Measurements from ENCODE around the gene IFRD2. TPM values are rescaled to one million over a fixed set of nuclear protein-coding genes. Genes with fewer than 3 reads are reported as not detected.

Gene IFRD2
- total and polyA plus RNA-seq, 4 experiments from 2014 or later: 58.6 to 84.7 (median 63.7) TPM

DNA sequence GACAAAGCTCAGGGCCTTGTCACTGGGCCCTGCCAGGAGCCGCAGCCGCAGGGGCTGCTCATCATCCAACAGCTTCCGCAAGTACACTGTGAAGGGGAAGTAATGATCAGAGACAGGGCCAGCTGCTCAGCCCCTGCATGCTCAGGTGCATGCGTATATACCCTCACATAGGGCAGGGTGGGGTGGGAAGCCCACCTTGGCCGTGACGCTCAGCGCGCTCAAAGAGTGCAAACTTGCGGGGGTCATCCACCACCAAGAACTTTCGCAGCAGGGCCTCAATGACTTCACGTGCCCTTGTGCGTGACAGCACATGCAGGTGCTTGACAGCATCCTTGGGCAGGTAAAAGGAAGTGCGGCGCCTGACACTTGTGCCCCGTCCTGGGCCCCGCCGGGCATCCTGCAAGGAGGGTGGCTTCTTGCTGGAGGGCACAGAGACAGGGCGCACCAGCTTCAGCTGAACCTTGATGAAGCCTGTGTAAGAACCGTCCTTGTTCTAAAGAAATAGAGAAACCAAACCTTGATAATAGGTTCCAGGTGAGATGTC lies 39.2 kb upstream of the IFRD2 start:
- no peak overlapping the region for H3K4me3 Mint-ChIP-seq
- H3K27ac ChIP-seq (ENCODE audit: low read depth, low read length): no peak overlapping the region
- no peaks in the 10 kb centered on the region for H3K27me3 ChIP-seq (ENCODE audit: insufficient read depth, low read length)
- intact Hi-C loops (cut with micrococcal nuclease): no loop called here
- peaks cover 55% of the 10 kb centered on the region for H3K4me1 ChIP-seq (ENCODE audit: insufficient read depth, low read length)
- peaks cover 4 to 42% of the 10 kb centered on the region in 2 donors for H3K36me3 Mint-ChIP-seq
- H3K4me1 Mint-ChIP-seq: peaks cover 27 to 61% (median 40%) of the 10 kb centered on the region in 4 donors
- H3K4me3 ChIP-seq (ENCODE audit: low read length in 2 of 2): no peak overlapping the region
- peaks cover 32% of the 10 kb centered on the region for H3K36me3 ChIP-seq (ENCODE audit: insufficient read depth, low read length)
- peaks cover 0 to 3% (median 0%) of the 10 kb centered on the region in 8 donors for H3K9me3 Mint-ChIP-seq
- ChIA-PET POLR2A (ENCODE audit: partially characterized antibody) (interaction anchor here (1.3 to 20.5 kb wide), 3 partner anchors 9 to 20 kb away, joined by 4 to 595 read pairs (median 27); partner anchors contain the start of genes CYB561D2, NPRL2, RASSF1 and TMEM115), CTCF (ENCODE audit: partially characterized antibody) (interaction anchor here (1.0 kb wide), 1 partner anchor 10 kb away, joined by 3 read pairs; no protein-coding TSS in a partner anchor)
- peak overlapping the region in 2 of 7 donors; percentile 22 to 44 for H3K27ac Mint-ChIP-seq
- H3K27me3 Mint-ChIP-seq: no peaks in the 10 kb centered on the region
- H3K9me3 ChIP-seq (ENCODE audit: control insufficient read depth in 1 of 2, low read length in 2 of 2): no peaks in the 10 kb centered on the region
- peak in 1 of 5 donors; percentile 18 for DNase-seq

DNA sequence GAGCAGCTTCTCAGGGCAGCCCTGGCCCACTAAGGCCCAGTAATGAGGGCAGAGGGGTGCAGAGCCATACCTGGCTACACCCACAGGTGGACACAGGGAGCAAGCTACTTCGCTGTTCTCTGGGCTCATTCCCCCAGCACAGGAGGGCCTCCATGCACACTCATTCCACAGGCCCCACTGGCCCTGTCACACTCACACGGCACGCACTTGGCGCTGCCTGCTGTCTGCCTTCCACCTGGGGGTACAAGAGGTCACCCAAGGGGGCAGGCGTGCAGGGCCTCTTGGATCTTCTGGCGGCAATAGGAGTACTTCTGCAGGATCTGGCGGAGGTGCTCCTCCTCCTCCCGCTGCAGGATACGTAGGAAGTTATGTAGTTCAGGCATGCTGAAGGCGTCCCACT lies 38.1 kb upstream of the IFRD2 start:
- Histone ChIP-seq H3K4me1 (ENCODE audit: insufficient read depth, low read length) (peaks cover 44% of the 10 kb centered on the region), H3K9me3 (ENCODE audit: control insufficient read depth in 1 of 2, low read length in 2 of 2) (no peaks in the 10 kb centered on the region), H3K36me3 (ENCODE audit: insufficient read depth, low read length) (peaks cover 42% of the 10 kb centered on the region), H3K4me3 (ENCODE audit: low read length in 2 of 2) (no peak overlapping the region), H3K27me3 (ENCODE audit: insufficient read depth, low read length) (no peaks in the 10 kb centered on the region), H3K27ac (ENCODE audit: low read depth, low read length) (no peak overlapping the region)
- Mint-ChIP-seq H3K4me1 (peaks cover 22 to 51% (median 32%) of the 10 kb centered on the region in 4 donors), H3K36me3 (peaks cover 4 to 47% of the 10 kb centered on the region in 2 donors), H3K27me3 (no peaks in the 10 kb centered on the region), H3K9me3 (peaks cover 0 to 3% (median 0%) of the 10 kb centered on the region in 8 donors), H3K27ac (peak overlapping the region in 1 of 7 donors; percentile 44), H3K4me3 (peak overlapping the region in 1 of 8 donors; percentile 15)
- intact Hi-C loops (cut with micrococcal nuclease): no loop called here
- CTCF ChIA-PET (ENCODE audit: partially characterized antibody): interaction anchor here (0.9 kb wide), 1 partner anchor 17 kb away, joined by 3 read pairs; no protein-coding TSS in a partner anchor
- peak in 1 of 5 donors; percentile 22 for DNase-seq
- POLR2A ChIA-PET (ENCODE audit: partially characterized antibody): interaction anchor here (3.5 to 20.5 kb wide), 3 partner anchors 7 to 21 kb away, joined by 27 to 595 read pairs (median 81); partner anchors contain the start of genes CYB561D2, NPRL2, RASSF1 and TMEM115

DNA sequence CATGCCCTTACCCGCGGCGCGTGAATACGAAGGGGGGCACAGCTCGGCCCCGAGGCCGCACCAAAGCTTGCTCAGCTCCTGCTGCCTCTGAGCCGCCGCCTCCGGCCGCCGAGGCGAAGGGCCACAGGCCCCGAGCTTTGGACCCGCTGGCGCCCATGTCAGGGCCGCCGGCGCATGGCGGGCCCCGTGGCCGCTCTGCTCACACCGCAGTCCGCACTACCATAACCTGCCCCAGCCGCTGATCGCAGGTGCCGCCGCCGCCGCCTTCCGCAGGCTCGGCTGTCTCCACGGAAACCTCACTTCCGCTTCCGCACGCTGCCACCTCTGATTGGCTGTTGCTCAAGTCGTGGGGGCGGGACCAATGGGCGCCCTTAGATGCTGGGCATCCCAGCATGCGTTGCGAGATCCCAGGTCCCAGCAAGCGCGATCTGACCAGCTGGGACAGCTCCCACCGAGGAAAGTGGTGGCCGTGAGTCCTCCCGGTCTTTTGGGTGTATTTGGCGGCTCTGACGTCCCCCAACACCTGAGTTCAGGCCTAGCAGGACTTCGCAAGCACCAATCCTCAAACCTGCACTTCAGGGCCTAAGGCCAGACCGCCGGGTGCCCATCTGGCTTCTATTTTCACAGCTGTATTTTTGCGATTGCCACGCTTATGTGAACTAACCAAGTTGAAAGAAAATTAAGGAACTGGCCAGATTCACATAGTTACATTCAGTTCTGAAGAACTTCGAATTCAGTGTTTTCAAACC lies 35.9 kb upstream of the IFRD2 start, which contains the start of gene TUSC2:
Gene TUSC2, minus strand, starts transcription at position 281 of the 749 bp plus-strand sequence. Its CDS starts 124 bp downstream, at position 157.
- ChIA-PET CTCF (ENCODE audit: partially characterized antibody) (interaction anchor here (1.0 to 3.4 kb wide), 9 partner anchors 9 to 102 kb away, joined by 3 to 17 read pairs (median 4); partner anchors contain the start of genes HYAL3, NAA80 and NPRL2), POLR2A (ENCODE audit: partially characterized antibody) (interaction anchor here (1.0 to 20.5 kb wide), 10 partner anchors 10 to 241 kb away, joined by 3 to 595 read pairs (median 8); partner anchors contain the start of genes CYB561D2, HEMK1, HYAL3 and IFRD2)
- peaks cover 0 to 49% of the 10 kb centered on the region in 2 donors for H3K36me3 Mint-ChIP-seq
- intact Hi-C loops (cut with micrococcal nuclease): loop anchor here (1.0 to 2.0 kb wide), 5 partner anchors 9 to 36 kb away; partner anchors contain the start of genes HYAL3, IFRD2, NAA80 and TMEM115
- H3K9me3 ChIP-seq (ENCODE audit: control insufficient read depth in 1 of 2, low read length in 2 of 2): no peaks in the 10 kb centered on the region
- H3K4me3 ChIP-seq (ENCODE audit: low read length in 2 of 2): peak within 1 kb of the TSS; percentile 73 to 91
- no peaks in the 10 kb centered on the region for H3K27me3 ChIP-seq (ENCODE audit: insufficient read depth, low read length)
- peak; percentile 91 to 96 (median 93) for DNase-seq
- H3K36me3 ChIP-seq (ENCODE audit: insufficient read depth, low read length): peaks cover 37% of the 10 kb centered on the region
- peaks cover 13 to 42% (median 23%) of the 10 kb centered on the region in 4 donors for H3K4me1 Mint-ChIP-seq
- H3K27ac Mint-ChIP-seq: peak within 1 kb of the TSS; percentile 93 to 97 (median 97)
- H3K4me1 ChIP-seq (ENCODE audit: insufficient read depth, low read length): peaks cover 22% of the 10 kb centered on the region
- no peaks in the 10 kb centered on the region for H3K27me3 Mint-ChIP-seq
- peaks cover 0 to 1% (median 0%) of the 10 kb centered on the region in 8 donors for H3K9me3 Mint-ChIP-seq
- H3K4me3 Mint-ChIP-seq: peak within 1 kb of the TSS; percentile 91 to 97 (median 94)
- peak within 1 kb of the TSS; percentile 82 for H3K27ac ChIP-seq (ENCODE audit: low read depth, low read length)

DNA sequence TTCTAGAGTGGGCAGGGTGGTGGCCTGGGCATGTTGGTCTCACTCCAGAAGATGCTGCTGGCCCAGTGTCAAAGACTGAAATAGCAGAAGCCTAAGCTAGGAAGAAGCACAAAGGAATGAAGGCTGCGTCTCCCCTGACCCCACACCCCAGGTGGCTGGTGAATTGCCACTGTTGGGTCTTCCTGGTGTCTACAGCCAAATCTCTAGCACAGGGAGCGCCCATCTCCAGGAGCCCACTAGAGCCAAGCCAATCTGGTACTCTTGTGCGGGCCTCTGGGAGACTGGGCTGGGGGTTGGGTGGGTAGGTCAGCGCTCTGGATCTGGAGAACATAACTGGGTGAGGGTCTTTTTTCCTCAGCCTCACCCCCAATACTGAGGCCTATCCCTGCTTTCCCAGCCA lies 34.9 kb upstream of the IFRD2 start:
- Histone ChIP-seq H3K36me3 (ENCODE audit: insufficient read depth, low read length) (peaks cover 35% of the 10 kb centered on the region), H3K4me3 (ENCODE audit: low read length in 2 of 2) (peak overlapping the region; percentile 73 to 91), H3K27me3 (ENCODE audit: insufficient read depth, low read length) (no peaks in the 10 kb centered on the region), H3K4me1 (ENCODE audit: insufficient read depth, low read length) (peaks cover 24% of the 10 kb centered on the region), H3K9me3 (ENCODE audit: control insufficient read depth in 1 of 2, low read length in 2 of 2) (no peaks in the 10 kb centered on the region), H3K27ac (ENCODE audit: low read depth, low read length) (peak overlapping the region; percentile 82)
- peaks cover 0 to 1% (median 0%) of the 10 kb centered on the region in 8 donors for H3K9me3 Mint-ChIP-seq
- DNase-seq: peak in 1 of 5 donors; percentile 33
- intact Hi-C loops (cut with micrococcal nuclease): no loop called here
- H3K4me3 Mint-ChIP-seq: peak overlapping the region; percentile 80 to 97 (median 94)
- POLR2A ChIA-PET (ENCODE audit: partially characterized antibody): interaction anchor here (1.6 to 20.5 kb wide), 9 partner anchors 9 to 242 kb away, joined by 4 to 595 read pairs (median 27); partner anchors contain the start of genes CYB561D2, HEMK1, HYAL3 and IFRD2
- peaks cover 0 to 48% of the 10 kb centered on the region in 2 donors for H3K36me3 Mint-ChIP-seq
- CTCF ChIA-PET (ENCODE audit: partially characterized antibody): interaction anchor here (1.0 to 3.4 kb wide), 8 partner anchors 8 to 81 kb away, joined by 3 to 17 read pairs (median 4); partner anchors contain the start of genes HYAL3 and NAA80
- H3K27ac Mint-ChIP-seq: peak overlapping the region in 6 of 7 donors; percentile 78 to 94 (median 87)
- H3K27me3 Mint-ChIP-seq: no peaks in the 10 kb centered on the region
- peaks cover 14 to 37% (median 23%) of the 10 kb centered on the region in 4 donors for H3K4me1 Mint-ChIP-seq

DNA sequence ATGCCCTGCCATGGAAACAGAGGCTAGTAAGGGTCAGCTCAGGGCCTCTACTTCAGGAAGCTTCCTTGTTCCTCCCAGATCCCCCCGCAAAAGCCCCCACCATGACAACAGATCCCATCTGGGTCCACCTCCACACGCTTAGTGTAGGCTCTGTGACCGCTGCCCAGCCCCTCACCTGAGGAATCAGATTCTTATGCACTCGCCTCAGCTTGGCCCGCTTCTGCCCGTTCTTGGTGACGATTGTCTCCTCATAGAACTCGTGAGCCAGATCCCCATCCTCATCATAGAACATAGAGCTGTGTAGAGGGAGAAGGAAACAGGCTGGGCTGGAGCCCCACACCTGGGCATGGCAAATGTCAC lies 33.9 kb upstream of the IFRD2 start:
- Histone ChIP-seq H3K9me3 (ENCODE audit: control insufficient read depth in 1 of 2, low read length in 2 of 2) (no peaks in the 10 kb centered on the region), H3K36me3 (ENCODE audit: insufficient read depth, low read length) (peaks cover 26% of the 10 kb centered on the region), H3K4me3 (ENCODE audit: low read length in 2 of 2) (no peak overlapping the region), H3K27me3 (ENCODE audit: insufficient read depth, low read length) (no peaks in the 10 kb centered on the region), H3K27ac (ENCODE audit: low read depth, low read length) (no peak overlapping the region), H3K4me1 (ENCODE audit: insufficient read depth, low read length) (peaks cover 28% of the 10 kb centered on the region)
- POLR2A ChIA-PET (ENCODE audit: partially characterized antibody): interaction anchor here (3.8 to 20.5 kb wide), 3 partner anchors 10 to 27 kb away, joined by 16 to 595 read pairs (median 144); partner anchors contain the start of genes CYB561D2, HYAL3, NAA80 and NPRL2
- peaks cover 14 to 37% (median 23%) of the 10 kb centered on the region in 4 donors for H3K4me1 Mint-ChIP-seq
- no peaks in the 10 kb centered on the region for H3K27me3 Mint-ChIP-seq
- CTCF ChIA-PET (ENCODE audit: partially characterized antibody): interaction anchor here (0.8 to 3.4 kb wide), 6 partner anchors 11 to 132 kb away, joined by 3 to 17 read pairs (median 3); partner anchors contain the start of genes CYB561D2, HYAL3, NAA80 and NPRL2
- H3K27ac Mint-ChIP-seq: peak overlapping the region in 3 of 7 donors; percentile 62 to 79 (median 70)
- H3K4me3 Mint-ChIP-seq: peak overlapping the region in 5 of 8 donors; percentile 21 to 61 (median 41)
- H3K36me3 Mint-ChIP-seq: peaks cover 0 to 39% of the 10 kb centered on the region in 2 donors
- DNase-seq: peak in 1 of 5 donors; percentile 16
- intact Hi-C loops (cut with micrococcal nuclease): no loop called here
- H3K9me3 Mint-ChIP-seq: peaks cover 0 to 1% (median 0%) of the 10 kb centered on the region in 8 donors

DNA sequence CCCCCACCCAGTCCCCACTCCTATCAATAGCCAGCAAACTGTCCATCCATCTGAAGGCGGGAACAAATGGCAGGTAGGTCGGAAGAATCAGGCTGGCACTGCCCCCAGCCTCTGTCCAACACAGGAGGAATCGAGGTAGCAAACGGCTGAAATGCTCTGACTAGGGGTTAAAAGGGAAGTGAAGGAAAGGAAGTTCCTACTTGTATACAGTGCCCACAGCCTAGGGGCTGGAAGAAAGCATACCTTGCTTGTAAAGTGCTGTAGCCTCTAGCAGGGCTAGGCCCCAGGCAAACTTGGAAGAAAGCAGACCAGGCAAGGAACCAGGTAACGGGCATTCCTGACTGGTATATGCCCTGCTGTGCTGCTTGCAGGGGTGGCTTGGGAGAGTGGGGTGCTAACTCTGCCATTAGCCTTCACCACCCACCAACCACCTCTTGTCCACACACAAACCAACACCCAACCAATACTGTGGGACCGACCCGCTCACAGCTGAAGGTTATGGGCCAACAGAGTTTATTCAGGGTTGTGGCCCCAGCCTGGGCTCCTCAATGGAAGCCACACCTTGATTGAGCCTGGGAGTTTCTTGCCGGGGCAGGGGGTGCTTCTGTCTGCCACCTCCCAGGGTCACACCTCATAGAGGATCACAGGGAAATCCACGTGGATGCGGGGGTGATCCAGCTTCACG lies 33.4 kb upstream of the IFRD2 start:
- H3K4me1 ChIP-seq (ENCODE audit: insufficient read depth, low read length): peaks cover 29% of the 10 kb centered on the region
- H3K27ac Mint-ChIP-seq: peak overlapping the region in 3 of 7 donors; percentile 70 to 79 (median 76)
- H3K4me3 Mint-ChIP-seq: peak overlapping the region in 3 of 8 donors; percentile 21 to 67 (median 49)
- DNase-seq: peak in 1 of 5 donors; percentile 7
- H3K27ac ChIP-seq (ENCODE audit: low read depth, low read length): no peak overlapping the region
- no peaks in the 10 kb centered on the region for H3K27me3 Mint-ChIP-seq
- peaks cover 0 to 34% of the 10 kb centered on the region in 2 donors for H3K36me3 Mint-ChIP-seq
- no peak overlapping the region for H3K4me3 ChIP-seq (ENCODE audit: low read length in 2 of 2)
- intact Hi-C loops (cut with micrococcal nuclease): loop anchor here (2.0 kb wide), 1 partner anchor 131 kb away; no protein-coding TSS in a partner anchor
- H3K9me3 Mint-ChIP-seq: peaks cover 0 to 1% (median 0%) of the 10 kb centered on the region in 8 donors
- ChIA-PET CTCF (ENCODE audit: partially characterized antibody) (interaction anchor here (0.6 to 5.6 kb wide), 10 partner anchors 11 to 131 kb away, joined by 3 to 37 read pairs (median 4); partner anchors contain the start of genes CYB561D2, HYAL3, NAA80 and NPRL2), POLR2A (ENCODE audit: partially characterized antibody) (interaction anchor here (0.7 to 20.5 kb wide), 4 partner anchors 10 to 32 kb away, joined by 3 to 595 read pairs (median 80); partner anchors contain the start of genes CYB561D2, HYAL3, NAA80 and NPRL2)
- H3K9me3 ChIP-seq (ENCODE audit: control insufficient read depth in 1 of 2, low read length in 2 of 2): no peaks in the 10 kb centered on the region
- peaks cover 15 to 38% (median 25%) of the 10 kb centered on the region in 4 donors for H3K4me1 Mint-ChIP-seq
- H3K36me3 ChIP-seq (ENCODE audit: insufficient read depth, low read length): peaks cover 20% of the 10 kb centered on the region
- H3K27me3 ChIP-seq (ENCODE audit: insufficient read depth, low read length): no peaks in the 10 kb centered on the region

Measured in CD4-positive, alpha-beta memory T cell (primary cell).